HL-60 (cell line): ENCODE data around the gene DBX1.

Source experiments
- GABPA ChIP-seq: IDR thresholded peaks from 2 replicates; pipeline ENCODE4 v1.6.1; 2012; ENCODE audit warnings: low read depth
- POLR2AphosphoS5 ChIP-seq: IDR thresholded peaks from 2 replicates; pipeline ENCODE4 v1.6.1; 2012; ENCODE audit warnings: low read depth
- TF ChIP-seq, protein P1 (sequence below): IDR thresholded peaks from one replicate; pipeline ENCODE4 v1.5.1; 2011; ENCODE audit warnings: low read length, control low read depth, inconsistent platforms; ENCODE audit not compliant: insufficient read depth
- TF ChIP-seq, protein P2 (sequence below): IDR thresholded peaks from 2 replicates; pipeline ENCODE4 v1.6.1; 2012; ENCODE audit warnings: low read depth; ENCODE audit not compliant: insufficient replicate concordance

DNA sequence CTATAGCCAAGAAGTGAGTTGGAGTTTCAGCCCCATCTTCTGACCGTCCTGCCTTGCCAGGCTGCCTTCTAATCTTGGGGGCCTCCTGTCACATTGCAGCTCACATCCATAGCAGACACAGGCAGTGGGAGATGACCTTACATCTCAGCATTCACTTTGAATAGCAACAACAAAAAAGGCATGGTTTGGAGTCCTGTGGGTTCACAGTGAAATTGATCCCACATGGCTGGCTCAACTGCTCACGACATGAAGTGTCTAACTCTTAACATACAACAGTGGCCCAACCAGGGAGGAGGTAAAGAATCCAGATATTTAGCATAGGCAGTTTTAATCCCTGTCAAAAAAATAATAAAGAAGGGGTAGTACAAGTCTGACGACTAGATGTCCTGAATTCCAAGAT lies 38.1 kb downstream of the DBX1 start:
- TF ChIP-seq, protein P1, sequence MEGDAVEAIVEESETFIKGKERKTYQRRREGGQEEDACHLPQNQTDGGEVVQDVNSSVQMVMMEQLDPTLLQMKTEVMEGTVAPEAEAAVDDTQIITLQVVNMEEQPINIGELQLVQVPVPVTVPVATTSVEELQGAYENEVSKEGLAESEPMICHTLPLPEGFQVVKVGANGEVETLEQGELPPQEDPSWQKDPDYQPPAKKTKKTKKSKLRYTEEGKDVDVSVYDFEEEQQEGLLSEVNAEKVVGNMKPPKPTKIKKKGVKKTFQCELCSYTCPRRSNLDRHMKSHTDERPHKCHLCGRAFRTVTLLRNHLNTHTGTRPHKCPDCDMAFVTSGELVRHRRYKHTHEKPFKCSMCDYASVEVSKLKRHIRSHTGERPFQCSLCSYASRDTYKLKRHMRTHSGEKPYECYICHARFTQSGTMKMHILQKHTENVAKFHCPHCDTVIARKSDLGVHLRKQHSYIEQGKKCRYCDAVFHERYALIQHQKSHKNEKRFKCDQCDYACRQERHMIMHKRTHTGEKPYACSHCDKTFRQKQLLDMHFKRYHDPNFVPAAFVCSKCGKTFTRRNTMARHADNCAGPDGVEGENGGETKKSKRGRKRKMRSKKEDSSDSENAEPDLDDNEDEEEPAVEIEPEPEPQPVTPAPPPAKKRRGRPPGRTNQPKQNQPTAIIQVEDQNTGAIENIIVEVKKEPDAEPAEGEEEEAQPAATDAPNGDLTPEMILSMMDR, result no peak
- TF ChIP-seq, protein P2, sequence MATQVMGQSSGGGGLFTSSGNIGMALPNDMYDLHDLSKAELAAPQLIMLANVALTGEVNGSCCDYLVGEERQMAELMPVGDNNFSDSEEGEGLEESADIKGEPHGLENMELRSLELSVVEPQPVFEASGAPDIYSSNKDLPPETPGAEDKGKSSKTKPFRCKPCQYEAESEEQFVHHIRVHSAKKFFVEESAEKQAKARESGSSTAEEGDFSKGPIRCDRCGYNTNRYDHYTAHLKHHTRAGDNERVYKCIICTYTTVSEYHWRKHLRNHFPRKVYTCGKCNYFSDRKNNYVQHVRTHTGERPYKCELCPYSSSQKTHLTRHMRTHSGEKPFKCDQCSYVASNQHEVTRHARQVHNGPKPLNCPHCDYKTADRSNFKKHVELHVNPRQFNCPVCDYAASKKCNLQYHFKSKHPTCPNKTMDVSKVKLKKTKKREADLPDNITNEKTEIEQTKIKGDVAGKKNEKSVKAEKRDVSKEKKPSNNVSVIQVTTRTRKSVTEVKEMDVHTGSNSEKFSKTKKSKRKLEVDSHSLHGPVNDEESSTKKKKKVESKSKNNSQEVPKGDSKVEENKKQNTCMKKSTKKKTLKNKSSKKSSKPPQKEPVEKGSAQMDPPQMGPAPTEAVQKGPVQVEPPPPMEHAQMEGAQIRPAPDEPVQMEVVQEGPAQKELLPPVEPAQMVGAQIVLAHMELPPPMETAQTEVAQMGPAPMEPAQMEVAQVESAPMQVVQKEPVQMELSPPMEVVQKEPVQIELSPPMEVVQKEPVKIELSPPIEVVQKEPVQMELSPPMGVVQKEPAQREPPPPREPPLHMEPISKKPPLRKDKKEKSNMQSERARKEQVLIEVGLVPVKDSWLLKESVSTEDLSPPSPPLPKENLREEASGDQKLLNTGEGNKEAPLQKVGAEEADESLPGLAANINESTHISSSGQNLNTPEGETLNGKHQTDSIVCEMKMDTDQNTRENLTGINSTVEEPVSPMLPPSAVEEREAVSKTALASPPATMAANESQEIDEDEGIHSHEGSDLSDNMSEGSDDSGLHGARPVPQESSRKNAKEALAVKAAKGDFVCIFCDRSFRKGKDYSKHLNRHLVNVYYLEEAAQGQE, result no peak
- TF ChIP-seq POLR2AphosphoS5 (no peak), GABPA (no peak)
